Loucy (cell line): ENCODE data around the gene MTREX.

Experiments
- H2AFZ ChIP-seq: fragments of 200-600 bp; sonication (generic); 2 replicates; pipeline ENCODE4 v1.6.0; 2016; ENCODE audit warnings: antibody characterized with exemption, mild to moderate bottlenecking, low read length, moderate library complexity
- H3F3A ChIP-seq: fragments of 200-600 bp; 2 replicates; pipeline ENCODE4 v1.6.0; 2016; ENCODE audit warnings: antibody characterized with exemption, low read depth, mild to moderate bottlenecking
- H3K27me3 ChIP-seq: fragments of 200-600 bp; sonication (generic); 2 replicates; pipeline ENCODE4 v1.6.1; 2014; ENCODE audit warnings: low read length, mild to moderate bottlenecking; ENCODE audit not compliant: insufficient read depth, poor library complexity, severe bottlenecking
- H3K36me3 ChIP-seq: fragments of 200-600 bp; sonication (generic); 2 replicates; pipeline ENCODE4 v1.6.1; 2016; ENCODE audit warnings: low read length; ENCODE audit not compliant: insufficient read depth
- H3K4me1 ChIP-seq: fragments of 200-600 bp; sonication (generic); 2 replicates; pipeline ENCODE4 v1.5.1; 2014; ENCODE audit warnings: low read length, mild to moderate bottlenecking; ENCODE audit not compliant: insufficient read depth, poor library complexity, severe bottlenecking
- H3K4me2 ChIP-seq: fragments of 200-600 bp; sonication (generic); 2 replicates; pipeline ENCODE4 v1.6.0; 2014; ENCODE audit warnings: antibody characterized with exemption, low read length, low read depth, mild to moderate bottlenecking; ENCODE audit not compliant: poor library complexity, severe bottlenecking
- H3K4me3 ChIP-seq: fragments of 200-600 bp; sonication (generic); 2 replicates; pipeline ENCODE4 v1.5.1; 2014; ENCODE audit warnings: low read length, mild to moderate bottlenecking, mixed read lengths; ENCODE audit not compliant: poor library complexity, severe bottlenecking
- H3K79me2 ChIP-seq: fragments of 200-600 bp; sonication (generic); 2 replicates; pipeline ENCODE4 v1.6.1; 2014; ENCODE audit warnings: low read length; ENCODE audit not compliant: insufficient read depth
- H3K9ac ChIP-seq: fragments of 200-600 bp; sonication (generic); 2 replicates; pipeline ENCODE4 v1.6.0; 2014; ENCODE audit warnings: mild to moderate bottlenecking, low read depth, low read length, moderate library complexity; ENCODE audit not compliant: poor library complexity, severe bottlenecking
- H3K9me2 ChIP-seq: fragments of 200-600 bp; sonication (generic); replicated peaks from 2 replicates; pipeline ENCODE4 v1.6.1; 2016; ENCODE audit warnings: low read depth, low read length, mixed read lengths
- H3K9me3 ChIP-seq: fragments of 200-600 bp; sonication (generic); 2 replicates; pipeline ENCODE4 v1.6.1; 2014; ENCODE audit warnings: mild to moderate bottlenecking, antibody characterized with exemption, low read length, low read depth; ENCODE audit not compliant: insufficient read depth
- H4K20me1 ChIP-seq: fragments of 200-600 bp; sonication (generic); 2 replicates; pipeline ENCODE4 v1.6.0; 2014; ENCODE audit warnings: antibody characterized with exemption, low read length, mild to moderate bottlenecking; ENCODE audit not compliant: insufficient read depth, poor library complexity, severe bottlenecking
- EZH2phosphoT487 ChIP-seq: fragments of 200-600 bp; IDR thresholded peaks from 2 replicates; pipeline ENCODE4 v1.6.1; 2018; ENCODE audit warnings: antibody characterized with exemption, mild to moderate bottlenecking, moderate library complexity, borderline replicate concordance
- TF ChIP-seq, protein P1 (sequence below): fragments of 200-600 bp; sonication (generic); conservative IDR thresholded peaks from 2 replicates; pipeline ENCODE4 v1.5.1; 2014; ENCODE audit warnings: mild to moderate bottlenecking, antibody characterized with exemption, low read length

MTREX gene

DNA sequence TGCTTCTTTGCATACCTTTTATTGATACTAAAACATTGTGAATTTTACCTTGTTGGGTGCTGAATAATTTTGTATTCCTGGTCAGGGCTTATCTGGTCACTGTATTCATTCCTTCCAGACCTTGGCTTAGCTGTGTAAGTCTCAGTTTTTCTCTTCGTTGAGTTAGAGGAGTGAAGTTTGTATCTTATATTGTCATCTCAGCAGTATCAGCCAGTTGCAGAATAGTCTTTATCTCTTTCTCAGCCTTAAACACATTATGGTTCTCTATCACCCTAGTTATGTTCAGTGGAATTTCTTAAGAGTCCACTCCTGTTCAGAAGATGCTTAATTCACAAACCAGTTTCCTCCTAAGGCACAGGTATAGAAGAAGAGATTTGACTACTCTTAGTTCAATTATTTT, 25.2 kb downstream of the MTREX start:
- no peak overlapping the region for H3K9ac ChIP-seq
- H3K27me3 ChIP-seq, result no peaks in the 10 kb centered on the region
- no peak overlapping the region for H3K4me2 ChIP-seq
- TF ChIP-seq, protein P1, sequence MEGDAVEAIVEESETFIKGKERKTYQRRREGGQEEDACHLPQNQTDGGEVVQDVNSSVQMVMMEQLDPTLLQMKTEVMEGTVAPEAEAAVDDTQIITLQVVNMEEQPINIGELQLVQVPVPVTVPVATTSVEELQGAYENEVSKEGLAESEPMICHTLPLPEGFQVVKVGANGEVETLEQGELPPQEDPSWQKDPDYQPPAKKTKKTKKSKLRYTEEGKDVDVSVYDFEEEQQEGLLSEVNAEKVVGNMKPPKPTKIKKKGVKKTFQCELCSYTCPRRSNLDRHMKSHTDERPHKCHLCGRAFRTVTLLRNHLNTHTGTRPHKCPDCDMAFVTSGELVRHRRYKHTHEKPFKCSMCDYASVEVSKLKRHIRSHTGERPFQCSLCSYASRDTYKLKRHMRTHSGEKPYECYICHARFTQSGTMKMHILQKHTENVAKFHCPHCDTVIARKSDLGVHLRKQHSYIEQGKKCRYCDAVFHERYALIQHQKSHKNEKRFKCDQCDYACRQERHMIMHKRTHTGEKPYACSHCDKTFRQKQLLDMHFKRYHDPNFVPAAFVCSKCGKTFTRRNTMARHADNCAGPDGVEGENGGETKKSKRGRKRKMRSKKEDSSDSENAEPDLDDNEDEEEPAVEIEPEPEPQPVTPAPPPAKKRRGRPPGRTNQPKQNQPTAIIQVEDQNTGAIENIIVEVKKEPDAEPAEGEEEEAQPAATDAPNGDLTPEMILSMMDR, result no peak
- TF ChIP-seq EZH2phosphoT487, result no peak
- H3K79me2 ChIP-seq, result peaks cover 87% of the 10 kb centered on the region
- H3K4me3 ChIP-seq, result no peak overlapping the region
- no peaks in the 10 kb centered on the region for H3F3A ChIP-seq
- peaks cover 77% of the 10 kb centered on the region for H3K36me3 ChIP-seq
- no peaks in the 10 kb centered on the region for H3K9me3 ChIP-seq
- H3K4me1 ChIP-seq, result peaks cover 1% of the 10 kb centered on the region
- H2AFZ ChIP-seq, result no peak overlapping the region
- H3K9me2 ChIP-seq, result no peaks in the 10 kb centered on the region
- peaks cover 61% of the 10 kb centered on the region for H4K20me1 ChIP-seq

DNA sequence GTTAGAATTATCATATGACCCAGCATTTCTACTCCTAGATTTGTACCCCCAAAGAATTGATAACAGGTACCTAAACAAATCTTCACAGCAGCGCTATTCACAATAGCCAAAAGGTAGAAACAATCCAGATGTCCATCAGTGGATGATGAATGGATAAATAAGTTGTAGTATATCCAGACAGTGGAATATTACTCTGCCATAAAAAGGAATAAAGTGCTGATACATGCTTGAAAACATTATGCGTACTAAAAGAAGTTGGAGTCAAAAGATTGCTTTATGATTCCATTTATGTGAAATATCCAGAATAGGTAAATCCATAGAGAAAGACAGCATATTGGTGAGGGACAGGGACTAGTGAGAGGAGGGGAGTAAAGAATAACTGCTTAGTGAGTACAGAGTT, 26.0 kb downstream of the MTREX start:
- H3K36me3 ChIP-seq, result peaks cover 69% of the 10 kb centered on the region
- peaks cover 65% of the 10 kb centered on the region for H4K20me1 ChIP-seq
- no peak overlapping the region for H3K4me3 ChIP-seq
- no peaks in the 10 kb centered on the region for H3K9me2 ChIP-seq
- no peak overlapping the region for H3K9ac ChIP-seq
- no peaks in the 10 kb centered on the region for H3K4me1 ChIP-seq
- no peaks in the 10 kb centered on the region for H3F3A ChIP-seq
- H3K79me2 ChIP-seq, result peaks cover 89% of the 10 kb centered on the region
- TF ChIP-seq EZH2phosphoT487, result no peak
- TF ChIP-seq, protein P1, result no peak
- no peaks in the 10 kb centered on the region for H3K27me3 ChIP-seq
- no peaks in the 10 kb centered on the region for H3K9me3 ChIP-seq
- H2AFZ ChIP-seq, result no peak overlapping the region
- no peak overlapping the region for H3K4me2 ChIP-seq

DNA sequence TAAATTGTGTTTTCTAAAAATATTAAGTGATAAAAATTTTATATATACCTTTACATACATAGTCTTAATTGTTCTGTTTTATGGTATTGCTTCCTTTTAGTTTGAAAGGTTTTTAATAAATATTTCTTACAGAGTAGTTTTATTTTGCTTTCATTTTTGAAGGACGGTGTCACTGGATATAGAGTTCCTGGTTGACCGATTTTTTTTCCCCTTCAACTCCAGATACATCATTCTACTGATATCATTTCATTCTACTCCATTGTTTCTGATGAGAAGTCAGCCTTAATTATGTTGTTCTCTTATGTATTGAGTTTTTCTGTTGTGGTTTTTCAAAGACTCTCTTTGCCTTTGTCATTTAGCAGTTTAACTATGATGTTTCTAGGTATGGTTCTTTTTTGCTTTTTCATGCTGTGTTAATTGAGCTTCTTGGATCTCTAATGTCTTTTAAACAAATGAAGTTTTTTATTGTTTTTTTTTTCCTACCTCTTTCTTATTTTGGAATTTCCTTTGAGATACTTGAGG, 30.4 kb downstream of the MTREX start:
- no peak overlapping the region for H3K4me3 ChIP-seq
- peak overlapping the region; percentile 13 for H3K4me2 ChIP-seq
- H3F3A ChIP-seq, result no peaks in the 10 kb centered on the region
- H3K27me3 ChIP-seq, result no peaks in the 10 kb centered on the region
- H4K20me1 ChIP-seq, result peaks cover 43% of the 10 kb centered on the region
- no peak overlapping the region for H2AFZ ChIP-seq
- H3K9me2 ChIP-seq, result no peaks in the 10 kb centered on the region
- peaks cover 69% of the 10 kb centered on the region for H3K79me2 ChIP-seq
- H3K36me3 ChIP-seq, result peaks cover 61% of the 10 kb centered on the region
- no peaks in the 10 kb centered on the region for H3K4me1 ChIP-seq
- no peak overlapping the region for H3K9ac ChIP-seq
- no peaks in the 10 kb centered on the region for H3K9me3 ChIP-seq
- TF ChIP-seq, protein P1, result no peak
- TF ChIP-seq EZH2phosphoT487, result no peak
